Measurements from ENCODE around the gene ATXN7L3B. TPM values are rescaled to one million over a fixed set of nuclear protein-coding genes. Genes with fewer than 3 reads are reported as not detected.
"Not testable (repeated sequence)": the region's sequence is repeated elsewhere in the genome, so short reads cannot be mapped to it uniquely, and the experiment has no call there.

Gene ATXN7L3B
- total and polyA plus RNA-seq, 7 donors, result 13.2 to 21.0 (median 16.9) TPM

GRCh38 chr12:74491374-74491773 lies 46.3 kb upstream of the ATXN7L3B start:
- Histone ChIP-seq H3K4me1 (no peaks in the 10 kb centered on the region), H3K4me3 (no peak overlapping the region), H3K36me3 (no peaks in the 10 kb centered on the region), H3K27me3 (no peaks in the 10 kb centered on the region), H3K27ac (no peak overlapping the region), H3K9me3 (no peaks in the 10 kb centered on the region)
- TF ChIP-seq POLR2A (IDR thresholded peaks at IDR 0.05) (no peak), EP300 (IDR thresholded peaks at IDR 0.05) (no peak), POLR2AphosphoS5 (IDR thresholded peaks at IDR 0.05) (no peak), CTCF (IDR thresholded peaks at IDR 0.05) (no peak)
- 40 to 48% methylated on average over 1 of the region's 1 CpG for WGBS, 2 donors
- DNase-seq, result no peak
- intact Hi-C loops (cut with DNase I), result no loop called here

- intact Hi-C loops (cut with DNase I), result no loop called here
- TF ChIP-seq POLR2A (IDR thresholded peaks at IDR 0.05) (no peak), POLR2AphosphoS5 (IDR thresholded peaks at IDR 0.05) (no peak), EP300 (IDR thresholded peaks at IDR 0.05) (no peak), CTCF (IDR thresholded peaks at IDR 0.05) (no peak)
- no peak overlapping the region for H3K27ac ChIP-seq
Measured at GRCh38 chr12:74499192-74499591, 38.4 kb upstream of the ATXN7L3B start.

GRCh38 chr12:74508873-74509657 lies 28.6 kb upstream of the ATXN7L3B start:
- H3K4me1 ChIP-seq; DNase-seq; H3K36me3 ChIP-seq; H3K27me3 ChIP-seq; H3K9me3 ChIP-seq; H3K4me3 ChIP-seq; intact Hi-C loops (cut with DNase I); H3K27ac ChIP-seq: not testable (repeated sequence)
- WGBS, 2 donors, result 82 to 90% methylated on average over 29 to 30 of the region's 31 CpGs

More at GRCh38 chr12:74499192-74499591, 38.4 kb upstream of the ATXN7L3B start:
- WGBS, 2 donors, result 46 to 89% methylated on average over 1 of the region's 1 CpG
- DNase-seq, result no peak
- no peaks in the 10 kb centered on the region for H3K36me3 ChIP-seq
- no peak overlapping the region for H3K4me3 ChIP-seq
- H3K9me3 ChIP-seq, result no peaks in the 10 kb centered on the region
- no peaks in the 10 kb centered on the region for H3K27me3 ChIP-seq
- no peaks in the 10 kb centered on the region for H3K4me1 ChIP-seq

GRCh38 chr12:74509886-74510285 lies 27.7 kb upstream of the ATXN7L3B start:
- intact Hi-C loops (cut with DNase I), result no loop called here
- TF ChIP-seq EP300 (IDR thresholded peaks at IDR 0.05), result no peak
- TF ChIP-seq POLR2AphosphoS5 (IDR thresholded peaks at IDR 0.05), result no peak
- no peak for TF ChIP-seq CTCF (IDR thresholded peaks at IDR 0.05)
- no peak for TF ChIP-seq POLR2A (IDR thresholded peaks at IDR 0.05)
- no peak for DNase-seq
- Histone ChIP-seq H3K4me1 (no peaks in the 10 kb centered on the region), H3K27me3 (no peaks in the 10 kb centered on the region), H3K36me3 (no peaks in the 10 kb centered on the region), H3K9me3 (no peaks in the 10 kb centered on the region), H3K4me3 (no peak overlapping the region), H3K27ac (no peak overlapping the region)

GRCh38 chr12:74514098-74514872 lies 23.4 kb upstream of the ATXN7L3B start:
- intact Hi-C loops (cut with DNase I), result no loop called here
- Histone ChIP-seq H3K36me3 (no peaks in the 10 kb centered on the region), H3K27ac (no peak overlapping the region), H3K9me3 (no peaks in the 10 kb centered on the region), H3K4me3 (no peak overlapping the region), H3K4me1 (no peaks in the 10 kb centered on the region), H3K27me3 (no peaks in the 10 kb centered on the region)
- WGBS, 2 donors, result 86% methylated on average over 15 of the region's 15 CpGs
- no peak for DNase-seq
- TF ChIP-seq CTCF (IDR thresholded peaks at IDR 0.05), result no peak
- no peak for TF ChIP-seq POLR2AphosphoS5 (IDR thresholded peaks at IDR 0.05)
- TF ChIP-seq EP300 (IDR thresholded peaks at IDR 0.05), result no peak
- no peak for TF ChIP-seq POLR2A (IDR thresholded peaks at IDR 0.05)
